ENCODE data around the gene RPTOR.

Gene RPTOR

GRCh38 chr17:80996422-80997305 is 452.0 kb downstream of the RPTOR start:
- Histone ChIP-seq H3K18ac (ENCODE audit: low read length) (no peak overlapping the region), H3K4me3 (ENCODE audit: low read length in 2 of 2) (no peak overlapping the region), H3K27me3 (ENCODE audit: control insufficient read depth in 3 of 3, insufficient read depth in 3 of 3, low read depth in 1 of 3, low read length in 3 of 3) (no peaks in the 10 kb centered on the region), H3K23ac (ENCODE audit: low read depth, low read length, poor library complexity) (peak overlapping the region; percentile 73), H4K8ac (ENCODE audit: low read depth, low read length) (no peak overlapping the region), H3K79me1 (ENCODE audit: low read depth, low read length) (peaks cover 5% of the 10 kb centered on the region), H2AFZ (ENCODE audit: low read length) (no peak overlapping the region), H4K91ac (ENCODE audit: low read depth, low read length, poor library complexity) (no peak overlapping the region), H3K14ac (ENCODE audit: low read length) (no peak overlapping the region), H3K9me3 (replicated peaks in 1 of 2; ENCODE audit: control insufficient read depth in 2 of 2, insufficient read depth in 1 of 2, low read depth in 1 of 2, low read length in 2 of 2) (no peaks in the 10 kb centered on the region), H2BK15ac (ENCODE audit: low read length) (no peak overlapping the region), H3K36me3 (replicated peaks in 1 of 2; ENCODE audit: control insufficient read depth in 2 of 2, insufficient read depth in 2 of 2, low read length in 2 of 2) (peaks cover 24 to 54% of the 10 kb centered on the region in 2 donors), H3K9ac (ENCODE audit: low read depth, low read length, poor library complexity) (no peak overlapping the region), H2BK12ac (ENCODE audit: low read length) (peak overlapping the region; percentile 3), H2BK120ac (ENCODE audit: low read depth, low read length) (no peak overlapping the region), H2BK5ac (ENCODE audit: low read length) (no peak overlapping the region), H3K4ac (ENCODE audit: low read length) (no peak overlapping the region), H2AK5ac (ENCODE audit: low read depth, low read length) (no peak overlapping the region), H3K4me2 (ENCODE audit: insufficient read depth, low read length, poor library complexity, severe bottlenecking) (no peak overlapping the region), H3K4me1 (ENCODE audit: control insufficient read depth in 2 of 2, insufficient read depth in 1 of 2, low read depth in 1 of 2, low read length in 2 of 2) (peaks cover 3 to 7% of the 10 kb centered on the region in 2 donors), H3K27ac (replicated peaks; ENCODE audit: low read length) (no peak overlapping the region)
- no peak for DNase-seq (ENCODE audit: low spot score)
- no CpG with 5 or more reads among the region's 25 CpGs for WGBS, 2 donors (ENCODE audit: extremely low coverage in 2 of 2, insufficient read length in 2 of 2, insufficient replicate concordance in 1 of 2)

GRCh38 chr17:80997424-80998117 is 452.9 kb downstream of the RPTOR start:
- peaks cover 24 to 54% of the 10 kb centered on the region in 2 donors for H3K36me3 ChIP-seq (replicated peaks in 1 of 2; ENCODE audit: control insufficient read depth in 2 of 2, insufficient read depth in 2 of 2, low read length in 2 of 2)
- WGBS, 2 donors (ENCODE audit: extremely low coverage in 2 of 2, insufficient read length in 2 of 2, insufficient replicate concordance in 1 of 2): no CpG with 5 or more reads among the region's 32 CpGs

GRCh38 chr17:80998118-80998747 is 453.6 kb downstream of the RPTOR start:
- Histone ChIP-seq H3K79me1 (ENCODE audit: low read depth, low read length) (peaks cover 5% of the 10 kb centered on the region), H3K23ac (ENCODE audit: low read depth, low read length, poor library complexity) (no peak overlapping the region), H3K9me3 (replicated peaks in 1 of 2; ENCODE audit: control insufficient read depth in 2 of 2, insufficient read depth in 1 of 2, low read depth in 1 of 2, low read length in 2 of 2) (no peaks in the 10 kb centered on the region), H2BK15ac (ENCODE audit: low read length) (no peak overlapping the region), H3K4me3 (ENCODE audit: low read length in 2 of 2) (no peak overlapping the region), H3K4me1 (ENCODE audit: control insufficient read depth in 2 of 2, insufficient read depth in 1 of 2, low read depth in 1 of 2, low read length in 2 of 2) (peaks cover 0 to under 1% of the 10 kb centered on the region in 2 donors), H3K18ac (ENCODE audit: low read length) (no peak overlapping the region), H3K14ac (ENCODE audit: low read length) (no peak overlapping the region), H2BK5ac (ENCODE audit: low read length) (no peak overlapping the region), H3K4ac (ENCODE audit: low read length) (no peak overlapping the region), H4K8ac (ENCODE audit: low read depth, low read length) (no peak overlapping the region), H2BK120ac (ENCODE audit: low read depth, low read length) (no peak overlapping the region), H3K27me3 (ENCODE audit: control insufficient read depth in 3 of 3, insufficient read depth in 3 of 3, low read depth in 1 of 3, low read length in 3 of 3) (no peaks in the 10 kb centered on the region), H3K36me3 (replicated peaks in 1 of 2; ENCODE audit: control insufficient read depth in 2 of 2, insufficient read depth in 2 of 2, low read length in 2 of 2) (peaks cover 24 to 54% of the 10 kb centered on the region in 2 donors), H3K27ac (replicated peaks; ENCODE audit: low read length) (no peak overlapping the region), H4K91ac (ENCODE audit: low read depth, low read length, poor library complexity) (no peak overlapping the region), H3K9ac (ENCODE audit: low read depth, low read length, poor library complexity) (no peak overlapping the region), H3K4me2 (ENCODE audit: insufficient read depth, low read length, poor library complexity, severe bottlenecking) (no peak overlapping the region), H2BK12ac (ENCODE audit: low read length) (no peak overlapping the region), H2AK5ac (ENCODE audit: low read depth, low read length) (no peak overlapping the region), H2AFZ (ENCODE audit: low read length) (no peak overlapping the region)
- no peak for DNase-seq (ENCODE audit: low spot score)
- no CpG with 5 or more reads among the region's 19 CpGs for WGBS, 2 donors (ENCODE audit: extremely low coverage in 2 of 2, insufficient read length in 2 of 2, insufficient replicate concordance in 1 of 2)

More at GRCh38 chr17:80997424-80998117, 452.9 kb downstream of the RPTOR start:
- Histone ChIP-seq H2AK5ac (ENCODE audit: low read depth, low read length) (no peak overlapping the region), H2BK5ac (ENCODE audit: low read length) (no peak overlapping the region), H3K4ac (ENCODE audit: low read length) (no peak overlapping the region), H2AFZ (ENCODE audit: low read length) (no peak overlapping the region), H3K14ac (ENCODE audit: low read length) (no peak overlapping the region), H3K9ac (ENCODE audit: low read depth, low read length, poor library complexity) (no peak overlapping the region), H3K4me3 (ENCODE audit: low read length in 2 of 2) (no peak overlapping the region), H3K4me2 (ENCODE audit: insufficient read depth, low read length, poor library complexity, severe bottlenecking) (no peak overlapping the region), H3K79me1 (ENCODE audit: low read depth, low read length) (peaks cover 5% of the 10 kb centered on the region), H2BK12ac (ENCODE audit: low read length) (no peak overlapping the region), H3K27me3 (ENCODE audit: control insufficient read depth in 3 of 3, insufficient read depth in 3 of 3, low read depth in 1 of 3, low read length in 3 of 3) (no peaks in the 10 kb centered on the region), H2BK120ac (ENCODE audit: low read depth, low read length) (no peak overlapping the region), H3K23ac (ENCODE audit: low read depth, low read length, poor library complexity) (no peak overlapping the region), H4K91ac (ENCODE audit: low read depth, low read length, poor library complexity) (no peak overlapping the region), H2BK15ac (ENCODE audit: low read length) (no peak overlapping the region), H3K9me3 (replicated peaks in 1 of 2; ENCODE audit: control insufficient read depth in 2 of 2, insufficient read depth in 1 of 2, low read depth in 1 of 2, low read length in 2 of 2) (no peaks in the 10 kb centered on the region), H3K4me1 (ENCODE audit: control insufficient read depth in 2 of 2, insufficient read depth in 1 of 2, low read depth in 1 of 2, low read length in 2 of 2) (peaks cover 3 to 7% of the 10 kb centered on the region in 2 donors), H3K27ac (replicated peaks; ENCODE audit: low read length) (no peak overlapping the region), H4K8ac (ENCODE audit: low read depth, low read length) (no peak overlapping the region), H3K18ac (ENCODE audit: low read length) (no peak overlapping the region)
- DNase-seq (ENCODE audit: low spot score): no peak

Data from neuronal stem cell (in vitro differentiated cells).